Astrocyte (in vitro differentiated cells and primary cell): Measurements from ENCODE around the gene C20orf144.

Experiments
- EZH2 ChIP-seq: IDR thresholded peaks from 2 replicates; pipeline ENCODE4 v1.6.1; 2012; ENCODE audit warnings: mild to moderate bottlenecking, low read length, inconsistent platforms; ENCODE audit not compliant: insufficient read depth
- TF ChIP-seq, protein P1 (sequence below): IDR thresholded peaks from 2 replicates; pipeline ENCODE4 v1.5.1; 2011; ENCODE audit warnings: low read depth, mild to moderate bottlenecking, inconsistent platforms, low read length, moderate library complexity; ENCODE audit not compliant: insufficient read depth

DNA sequence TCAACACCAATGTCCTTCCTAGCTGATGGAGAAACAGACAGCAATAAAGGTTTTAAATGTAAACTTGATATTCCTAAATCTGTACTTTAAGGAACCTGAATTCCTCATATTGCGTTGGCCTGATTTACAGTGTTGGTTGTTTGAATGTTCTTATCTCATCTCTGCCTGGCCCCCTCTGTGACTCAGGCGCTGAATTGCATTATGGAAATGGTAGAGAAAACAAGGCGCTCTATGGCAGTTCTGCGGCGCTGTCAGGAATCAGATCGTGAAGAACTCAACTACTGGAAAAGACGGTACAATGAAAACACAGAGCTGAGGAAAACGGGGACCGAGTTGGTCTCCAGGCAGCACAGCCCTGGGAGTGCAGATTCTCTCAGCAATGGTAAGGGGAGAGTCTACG lies 32.6 kb upstream of the C20orf144 start:
- TF ChIP-seq, protein P1, sequence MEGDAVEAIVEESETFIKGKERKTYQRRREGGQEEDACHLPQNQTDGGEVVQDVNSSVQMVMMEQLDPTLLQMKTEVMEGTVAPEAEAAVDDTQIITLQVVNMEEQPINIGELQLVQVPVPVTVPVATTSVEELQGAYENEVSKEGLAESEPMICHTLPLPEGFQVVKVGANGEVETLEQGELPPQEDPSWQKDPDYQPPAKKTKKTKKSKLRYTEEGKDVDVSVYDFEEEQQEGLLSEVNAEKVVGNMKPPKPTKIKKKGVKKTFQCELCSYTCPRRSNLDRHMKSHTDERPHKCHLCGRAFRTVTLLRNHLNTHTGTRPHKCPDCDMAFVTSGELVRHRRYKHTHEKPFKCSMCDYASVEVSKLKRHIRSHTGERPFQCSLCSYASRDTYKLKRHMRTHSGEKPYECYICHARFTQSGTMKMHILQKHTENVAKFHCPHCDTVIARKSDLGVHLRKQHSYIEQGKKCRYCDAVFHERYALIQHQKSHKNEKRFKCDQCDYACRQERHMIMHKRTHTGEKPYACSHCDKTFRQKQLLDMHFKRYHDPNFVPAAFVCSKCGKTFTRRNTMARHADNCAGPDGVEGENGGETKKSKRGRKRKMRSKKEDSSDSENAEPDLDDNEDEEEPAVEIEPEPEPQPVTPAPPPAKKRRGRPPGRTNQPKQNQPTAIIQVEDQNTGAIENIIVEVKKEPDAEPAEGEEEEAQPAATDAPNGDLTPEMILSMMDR = no peak
- TF ChIP-seq EZH2 = no peak
